Fibroblast of skin of back (primary cell): ENCODE measurements around the gene KDM4C.

Source experiments
- DNase-seq: peaks from one replicate; pipeline ENCODE4 v3.0.0-alpha.2; 2013

The KDM4C gene

DNA sequence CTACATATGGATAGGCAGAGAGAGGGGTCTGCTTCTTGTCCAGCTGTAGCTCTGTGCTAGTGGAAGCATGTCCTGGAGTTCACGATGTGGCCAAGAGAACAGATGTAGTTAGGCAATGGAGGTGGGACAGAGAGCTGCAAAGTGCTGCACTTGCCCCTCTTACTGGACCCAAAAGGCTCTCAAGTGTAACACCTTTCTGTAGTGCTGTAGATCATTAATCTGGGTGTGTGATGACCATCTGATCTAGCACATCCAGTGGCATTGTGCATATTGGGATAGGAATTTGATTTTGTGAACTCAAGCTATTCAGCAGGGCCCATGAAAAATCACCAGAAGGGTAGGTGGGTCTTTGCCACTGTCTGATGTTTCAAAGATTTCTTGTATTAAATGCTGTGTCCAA, 151.4 kb downstream of the KDM4C start:
- no peak for DNase-seq

DNA sequence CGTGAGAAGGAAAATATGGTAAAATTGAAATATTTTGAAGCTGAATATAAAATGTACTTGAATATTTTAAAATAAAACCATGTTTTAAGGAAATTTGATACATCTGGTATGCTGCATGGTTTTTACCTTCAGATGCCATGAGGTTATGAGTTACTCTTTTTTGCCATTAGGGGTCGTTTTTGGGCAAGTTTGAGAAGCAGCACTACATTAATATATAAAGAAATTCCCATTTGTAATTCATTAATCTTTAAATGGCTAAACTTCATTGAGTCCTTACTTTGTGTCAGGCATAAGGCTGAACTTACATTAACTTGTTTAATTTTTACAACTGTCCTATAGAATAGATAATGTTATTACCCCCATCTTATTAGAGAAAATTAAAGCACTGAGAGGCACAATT, 152.3 kb downstream of the KDM4C start:
- DNase-seq: peak; percentile 17

DNA sequence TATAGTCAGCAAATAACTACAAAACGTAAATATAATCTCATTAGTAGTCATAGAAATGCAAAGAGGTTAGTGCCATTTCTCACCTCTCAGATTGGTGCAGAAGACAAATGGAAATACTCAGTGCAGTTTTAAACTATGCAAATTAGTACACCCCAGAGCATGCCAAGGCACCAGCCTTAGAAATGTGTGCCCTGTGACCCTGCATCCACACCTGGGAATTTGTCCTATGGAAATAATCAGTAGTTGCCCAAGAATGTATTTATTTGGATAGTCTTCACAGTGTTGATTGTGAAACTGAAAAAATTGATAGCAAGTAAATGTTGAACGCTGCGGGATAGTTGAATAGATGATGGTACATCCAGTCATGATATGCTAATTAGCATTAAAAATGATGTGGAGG, 152.7 kb downstream of the KDM4C start:
- no peak for DNase-seq

DNA sequence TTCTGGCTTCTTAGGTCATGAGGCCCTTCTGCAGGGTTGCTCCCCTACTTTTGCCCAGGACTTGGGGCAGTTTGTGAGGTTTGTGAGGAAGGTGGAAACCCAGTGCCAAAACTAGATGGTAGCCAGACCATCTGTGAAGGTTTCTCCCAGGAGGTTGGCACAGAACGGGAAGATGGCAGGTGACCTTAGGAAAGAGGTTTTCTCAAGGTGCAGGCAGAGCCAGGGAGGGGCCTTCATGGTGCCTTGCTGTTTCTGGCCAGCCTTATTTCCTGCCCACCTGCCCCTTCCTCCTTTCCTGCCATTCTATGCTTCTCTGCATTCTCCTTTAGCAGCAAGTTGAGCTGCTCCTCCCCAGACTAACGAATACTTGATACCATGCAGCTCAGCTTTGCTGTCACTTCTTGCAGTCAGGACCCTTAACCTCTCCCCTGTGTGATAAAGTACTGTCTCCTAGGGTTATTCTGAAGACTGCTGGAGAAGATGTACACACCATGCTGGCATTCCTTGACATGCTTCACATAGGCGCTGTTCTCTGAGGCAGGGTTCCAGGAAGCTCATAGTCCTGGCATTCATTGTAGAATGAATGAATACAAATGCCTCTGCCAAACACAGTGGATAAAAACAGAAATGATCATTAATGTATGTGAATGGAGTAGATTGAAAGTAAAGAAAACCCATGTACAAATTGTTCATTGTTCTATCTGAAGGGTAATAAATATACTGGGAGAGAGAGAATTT, 154.3 kb downstream of the KDM4C start:
- no peak for DNase-seq

DNA sequence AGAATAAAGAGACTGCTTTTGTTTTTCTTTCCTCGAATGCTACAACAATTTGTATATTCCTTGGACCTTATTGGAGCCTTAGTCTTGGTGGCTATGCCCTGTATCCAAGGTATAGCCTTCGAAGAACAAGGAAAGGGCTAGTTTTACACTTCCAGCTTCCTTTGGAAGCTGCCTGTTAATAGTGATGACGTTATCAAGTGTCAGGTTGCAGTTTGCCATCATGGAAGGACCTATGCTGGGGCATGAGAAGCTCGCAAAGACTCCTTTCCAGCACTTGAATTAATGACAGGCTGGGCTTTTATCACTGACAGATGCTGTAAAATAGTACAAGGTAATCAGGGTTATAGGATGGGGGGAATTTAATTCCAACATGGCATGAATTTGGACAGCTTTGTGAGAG, 157.9 kb downstream of the KDM4C start:
- no peak for DNase-seq

DNA sequence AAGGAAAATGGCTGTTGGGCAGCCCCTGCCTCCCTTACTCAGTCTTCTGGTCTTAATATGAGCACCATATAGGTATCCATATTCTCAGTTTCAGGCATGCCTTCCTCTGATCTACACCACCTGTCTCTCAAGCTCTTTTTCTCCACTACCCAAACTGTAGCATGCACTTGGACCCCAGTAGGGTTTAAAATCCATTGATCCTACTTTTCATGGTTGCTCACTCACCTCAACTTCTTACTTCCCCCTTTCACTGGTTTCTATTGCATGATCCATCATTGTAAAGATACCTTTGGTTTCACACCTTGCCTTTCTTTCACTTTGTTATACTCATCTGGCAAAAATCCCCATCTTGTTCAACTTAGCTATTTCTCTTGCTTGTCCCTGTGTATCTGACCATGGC, 159.4 kb downstream of the KDM4C start:
- DNase-seq: no peak

DNA sequence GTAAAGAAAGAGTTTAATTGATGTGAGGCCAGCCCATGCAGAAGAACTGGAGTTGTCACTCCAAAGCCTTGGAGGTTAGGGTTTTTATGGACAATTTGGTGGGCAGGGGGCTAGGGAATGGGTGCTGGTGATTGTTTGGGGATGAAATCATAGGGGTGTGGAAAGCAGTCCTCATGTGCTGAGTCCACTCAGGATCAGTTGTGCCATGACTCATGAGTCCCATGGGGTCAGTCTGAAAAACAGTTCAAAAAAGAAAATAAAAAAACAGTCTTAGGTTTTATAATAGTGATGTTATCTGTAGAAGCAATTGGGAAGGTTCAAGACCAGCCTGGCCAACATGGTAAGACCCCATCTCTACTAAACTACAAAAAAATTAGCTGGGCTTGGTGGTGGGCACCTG, 162.3 kb downstream of the KDM4C start:
- peak; percentile 46 for DNase-seq

DNA sequence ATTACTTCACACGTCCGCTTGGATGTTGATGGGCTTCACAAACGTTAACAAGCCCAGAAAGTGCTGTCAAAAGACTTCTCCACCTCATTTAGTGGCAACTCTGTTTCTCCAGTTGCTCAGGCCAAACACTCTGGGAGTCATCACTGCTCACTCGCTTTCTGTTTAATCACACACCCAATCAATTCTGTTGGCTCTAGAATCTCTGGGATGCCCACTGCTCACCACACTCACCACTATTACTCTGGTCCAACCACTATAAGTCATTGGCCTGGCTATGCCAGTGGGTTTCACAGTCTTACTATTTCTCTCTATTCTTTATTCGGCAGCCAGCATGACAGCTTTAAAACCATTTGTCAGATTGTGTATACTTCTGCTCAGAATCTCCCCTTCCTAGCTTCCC, 163.5 kb downstream of the KDM4C start:
- DNase-seq: no peak

DNA sequence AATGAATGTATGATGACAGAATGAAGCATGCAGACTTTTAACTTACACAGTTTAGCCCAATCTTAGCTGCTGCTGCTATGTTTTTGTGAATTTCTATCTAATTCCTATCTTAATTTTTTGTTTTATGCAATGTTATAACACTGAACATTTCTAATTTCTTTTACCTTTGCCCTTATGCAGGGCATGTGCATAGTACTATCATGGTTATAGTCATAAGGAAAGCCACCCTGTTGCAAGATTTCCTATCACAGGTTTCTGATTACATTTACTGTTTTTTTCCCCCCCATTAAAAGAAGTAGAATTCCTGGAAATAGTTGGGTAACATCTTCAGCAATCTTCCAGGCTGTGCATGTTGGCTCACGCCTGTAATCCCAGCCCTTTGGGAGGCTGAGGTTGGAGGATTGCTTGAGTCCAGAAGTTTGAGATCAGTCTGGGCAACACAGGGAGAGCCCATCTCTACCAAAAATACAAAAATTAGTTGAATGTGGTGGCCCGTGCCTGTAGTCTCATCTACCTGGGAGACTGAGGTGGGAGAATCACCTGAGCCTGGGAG, 164.4 kb downstream of the KDM4C start:
- DNase-seq: no peak

DNA sequence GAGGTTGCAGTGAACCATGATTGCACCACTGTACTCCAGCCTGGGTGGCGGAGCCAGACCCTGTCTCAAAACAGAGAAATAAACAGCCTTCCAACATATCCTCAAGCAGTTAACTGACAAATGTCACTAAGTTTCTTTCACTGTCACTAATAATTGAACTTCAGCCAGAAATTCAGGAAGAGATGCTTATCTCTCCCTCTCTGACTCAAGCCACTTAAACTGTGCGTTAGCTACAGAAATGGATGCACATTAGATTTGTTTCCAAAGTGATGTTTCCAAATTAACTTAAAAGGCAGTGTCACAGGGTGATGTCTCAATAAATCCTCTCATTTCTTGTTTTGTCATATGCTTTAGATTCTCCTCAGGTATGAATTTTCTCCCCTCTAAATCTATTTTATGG, 164.9 kb downstream of the KDM4C start:
- DNase-seq: no peak

DNA sequence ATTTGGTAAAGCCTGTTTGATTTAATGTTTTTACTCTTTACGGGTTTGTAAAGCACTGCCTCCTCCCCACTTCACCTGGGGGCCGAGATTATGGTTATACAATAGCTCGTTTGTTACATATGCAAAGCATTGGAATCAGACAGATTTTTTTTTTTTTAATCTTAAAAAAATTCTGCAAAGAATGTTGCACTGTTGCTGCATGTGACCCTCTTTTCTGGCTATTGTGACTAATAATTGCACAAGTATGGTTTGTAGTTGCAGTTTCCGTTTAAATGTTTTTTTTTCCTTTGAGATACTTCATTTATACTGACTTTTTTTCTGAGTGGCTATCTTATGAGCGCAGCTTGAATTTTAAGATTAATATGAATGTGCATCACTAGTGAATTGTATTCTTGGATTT, 165.3 kb downstream of the KDM4C start:
- DNase-seq: no peak

DNA sequence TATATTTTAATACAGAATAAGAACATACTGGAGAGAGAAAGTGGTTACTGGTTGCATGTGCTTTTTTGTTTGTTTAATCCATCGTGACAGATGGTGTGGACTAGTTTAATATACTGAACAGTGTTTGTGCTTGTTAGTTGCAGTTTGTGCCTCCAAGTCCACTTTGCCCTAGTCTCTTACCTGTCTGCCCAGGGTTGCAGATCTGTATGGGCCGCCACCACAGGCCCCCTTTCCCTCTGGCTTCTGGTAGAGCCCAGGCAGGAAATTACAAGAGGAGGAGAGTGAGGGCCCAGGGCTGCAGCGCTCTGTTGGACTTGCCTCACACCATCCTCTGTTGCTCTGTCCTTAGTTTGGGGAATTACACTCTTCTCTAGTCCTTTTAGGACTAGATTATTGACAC, 166.4 kb downstream of the KDM4C start:
- no peak for DNase-seq

DNA sequence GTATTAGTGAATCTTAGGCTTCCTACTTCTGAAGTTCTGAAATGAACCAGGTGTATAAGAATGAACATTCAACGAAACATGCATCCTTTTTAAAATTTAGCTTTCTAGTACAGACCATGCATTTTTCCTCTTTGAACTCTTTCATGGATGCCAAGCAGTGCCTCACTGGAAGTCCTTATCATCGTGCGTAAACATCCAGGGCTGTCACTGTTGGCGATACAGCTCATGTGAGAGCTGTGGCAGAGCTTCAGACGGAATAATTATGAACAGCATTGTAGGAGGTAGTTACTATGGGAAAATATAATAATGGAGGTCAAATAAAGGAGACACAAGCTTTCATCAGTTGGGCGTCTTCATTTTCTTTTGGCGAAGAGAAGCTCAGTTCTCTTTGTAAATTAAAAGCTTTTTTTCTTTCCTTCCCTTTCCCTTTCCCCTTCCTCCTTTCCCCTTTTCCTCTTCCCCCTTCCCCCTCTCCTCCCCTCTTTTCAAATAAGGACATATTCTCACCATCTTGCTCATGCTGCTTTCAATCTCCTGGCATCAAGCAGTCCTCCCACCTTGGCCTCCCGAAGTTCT, 167.3 kb downstream of the KDM4C start:
- no peak for DNase-seq

DNA sequence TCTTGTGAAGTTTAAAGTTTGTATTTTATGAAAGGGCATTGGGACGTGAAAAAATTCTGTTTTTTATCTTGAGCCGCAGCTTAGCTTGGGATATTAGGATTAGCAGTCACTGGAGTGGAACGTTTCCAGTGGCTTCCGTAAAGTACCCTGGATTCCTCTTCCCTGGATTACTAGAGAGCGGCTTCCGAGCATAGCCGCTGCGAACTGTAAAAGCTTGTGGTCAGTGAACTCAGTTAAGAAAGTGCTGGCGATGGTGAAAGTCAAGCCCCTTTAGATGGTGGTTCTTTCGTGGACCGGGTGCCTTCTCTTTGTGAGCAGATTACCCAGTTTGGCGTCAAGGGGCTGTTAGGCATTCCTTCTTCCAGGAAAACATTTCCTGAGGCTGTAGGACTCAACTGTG, 168.1 kb downstream of the KDM4C start:
- no peak for DNase-seq

DNA sequence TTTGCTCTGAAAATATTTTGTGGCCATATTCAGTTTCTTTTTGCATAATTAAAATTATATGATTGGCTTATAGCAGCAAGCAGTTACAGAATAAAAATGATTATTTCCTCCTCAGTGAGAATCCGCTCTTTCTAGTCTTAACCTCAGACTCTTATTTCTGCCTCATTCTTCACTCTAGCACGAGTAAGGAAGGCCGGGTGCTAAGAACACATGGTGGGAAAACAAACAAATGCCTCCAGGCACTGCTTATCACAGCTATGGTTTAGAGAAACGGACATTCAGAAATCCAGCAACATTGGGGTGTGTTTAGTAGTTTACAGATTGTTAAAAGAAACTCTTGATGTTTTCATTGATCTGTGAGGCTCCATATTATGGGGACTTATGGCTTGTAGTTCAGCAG, 168.7 kb downstream of the KDM4C start:
- no peak for DNase-seq

DNA sequence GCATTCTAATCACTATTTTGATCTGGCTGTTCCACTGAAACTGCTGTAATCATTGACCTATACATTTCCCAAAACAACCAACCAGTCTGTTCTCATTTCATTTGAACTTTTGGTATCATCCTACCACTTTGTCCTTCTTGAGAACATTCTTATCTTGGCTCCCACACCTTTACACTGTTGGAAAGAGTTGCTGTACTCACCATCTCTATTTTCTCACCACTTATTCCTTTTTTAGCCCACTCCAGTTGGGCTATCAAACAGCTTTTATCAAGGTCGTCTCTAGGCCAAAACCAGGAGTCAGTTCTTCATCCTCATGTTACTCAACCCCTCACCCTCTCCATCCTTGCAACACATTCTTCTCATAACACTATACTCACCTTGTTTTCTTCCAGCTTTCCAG, 170.1 kb downstream of the KDM4C start:
- DNase-seq: no peak

DNA sequence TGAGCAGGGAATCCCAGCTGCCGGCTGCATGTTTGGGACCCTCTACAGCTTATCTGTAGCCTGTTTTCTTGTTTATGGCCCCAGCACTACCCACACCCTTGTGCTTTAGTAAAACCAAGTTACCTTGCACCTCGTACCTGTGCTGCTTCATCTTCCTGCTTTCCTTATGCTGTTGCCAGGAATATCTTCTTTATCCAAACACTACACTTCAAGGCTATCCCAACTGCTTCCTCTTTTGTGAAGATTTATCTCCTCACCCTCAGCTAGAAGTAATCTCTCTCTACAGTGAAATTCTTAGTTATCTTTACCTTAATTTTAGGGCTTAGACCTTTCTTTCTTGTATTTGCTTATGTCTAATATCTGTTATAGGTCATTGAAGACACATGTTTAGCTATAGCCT, 171.1 kb downstream of the KDM4C start:
- no peak for DNase-seq

DNA sequence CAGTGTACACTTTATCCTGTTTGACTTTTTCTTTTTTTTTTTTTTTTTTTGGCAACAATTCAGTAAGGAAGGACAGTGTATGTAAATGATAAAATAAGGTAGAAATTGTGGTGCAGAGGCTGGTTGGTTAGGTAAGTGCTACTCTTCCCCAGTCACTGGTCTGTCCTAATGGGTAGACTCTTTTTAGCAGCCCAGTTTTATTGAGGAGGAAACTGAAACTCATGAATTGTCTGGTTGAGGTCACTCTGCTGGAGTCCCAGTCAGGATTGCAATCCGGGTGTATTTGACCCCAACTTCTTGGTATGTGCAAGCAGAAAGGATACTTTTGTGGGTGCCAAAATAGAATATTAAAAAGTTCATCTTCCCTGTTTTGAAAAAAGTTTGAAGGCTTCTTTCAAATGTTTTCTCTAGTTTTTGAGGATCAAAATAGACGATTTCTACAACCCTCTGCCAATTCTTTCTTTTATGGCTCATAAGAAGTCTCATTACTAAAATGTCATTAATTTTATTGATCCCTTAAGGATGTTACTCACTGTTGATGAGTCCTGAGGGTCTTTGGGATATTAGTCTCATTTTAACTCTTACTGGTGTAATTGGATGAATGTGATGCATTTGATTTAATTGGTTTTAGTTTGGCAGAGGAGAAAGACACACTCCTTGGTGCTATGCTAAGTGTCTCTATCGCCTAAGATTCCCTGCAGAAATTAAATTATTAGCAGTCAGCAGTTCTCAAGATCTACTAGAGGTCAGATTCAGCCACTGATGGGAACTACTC, 171.9 kb downstream of the KDM4C start:
- no peak for DNase-seq

DNA sequence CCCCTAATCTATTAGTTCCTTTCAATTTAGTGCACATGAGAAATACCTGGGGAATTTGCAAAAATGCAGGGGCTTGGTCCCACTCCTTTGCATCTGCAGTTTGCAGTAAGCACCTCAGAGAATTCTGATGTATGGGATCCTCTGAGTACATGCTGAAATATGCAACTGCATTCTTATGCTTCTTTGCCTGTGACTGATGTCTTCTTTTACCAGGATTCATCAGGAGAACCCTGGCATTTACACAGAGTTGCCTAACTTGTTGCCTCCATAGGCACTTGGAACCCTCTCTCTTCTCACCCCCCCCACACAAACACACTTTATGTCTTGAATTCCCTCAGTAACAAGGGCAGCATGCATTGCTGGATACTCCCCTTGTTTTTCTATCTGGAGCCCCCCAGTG, 173.1 kb downstream of the KDM4C start:
- peak; percentile 85 for DNase-seq

DNA sequence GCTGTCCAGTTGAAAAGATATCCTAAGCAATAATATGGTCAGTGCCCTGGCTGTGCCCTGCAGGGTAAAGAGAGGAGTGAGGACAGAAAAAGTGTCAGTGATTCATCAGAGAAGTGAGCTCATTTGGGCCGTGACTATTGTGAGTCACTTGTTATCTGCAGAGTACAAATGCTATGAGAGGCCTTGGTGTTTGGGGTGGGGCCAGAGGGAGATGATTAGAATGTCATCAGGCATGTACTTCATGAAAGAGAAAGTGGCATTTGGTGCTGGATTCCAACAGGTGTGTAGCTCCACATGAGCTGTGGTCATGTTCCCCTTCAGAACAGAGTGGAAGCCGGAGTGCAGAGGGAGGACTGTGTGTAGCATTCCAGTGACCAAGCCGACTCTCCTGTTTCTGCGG, 174.1 kb downstream of the KDM4C start:
- DNase-seq: peak; percentile 93

DNA sequence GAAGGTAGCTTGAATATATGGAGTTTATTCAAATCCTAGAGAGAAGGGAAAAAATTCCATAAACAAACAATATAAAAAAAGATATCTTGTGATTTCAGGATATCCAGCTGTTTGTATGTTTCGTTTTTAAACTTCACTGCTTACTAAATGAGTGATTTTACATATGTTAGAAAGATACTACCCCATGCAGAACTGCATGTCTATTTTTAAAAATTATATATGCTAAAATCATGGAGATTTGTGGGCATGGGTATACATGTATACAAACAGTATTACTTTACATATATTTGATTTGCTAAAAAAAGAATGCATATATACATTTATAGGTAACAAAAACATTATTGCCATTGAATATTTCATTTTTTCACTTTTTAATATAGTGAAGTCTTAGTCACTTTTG, 178.3 kb downstream of the KDM4C start:
- no peak for DNase-seq

DNA sequence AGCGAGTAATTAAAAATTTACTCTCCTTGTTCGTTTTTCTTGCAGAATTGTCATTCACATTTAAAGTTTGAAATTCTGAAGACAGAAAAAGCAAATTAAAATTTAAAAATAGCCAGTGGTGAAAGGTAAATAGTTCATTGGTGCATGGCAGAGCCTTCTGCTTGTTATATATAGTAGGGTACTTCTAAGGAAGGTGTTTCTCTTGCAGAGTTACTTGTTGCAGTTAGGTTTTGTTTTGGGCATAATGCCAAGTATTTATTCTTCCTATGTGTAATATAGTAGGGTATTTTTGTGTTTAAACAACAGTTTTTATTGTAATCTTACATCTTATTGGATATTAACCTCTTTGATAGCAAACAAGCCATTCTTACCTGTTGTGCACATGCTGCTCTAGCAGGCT, 179.4 kb downstream of the KDM4C start:
- no peak for DNase-seq

DNA sequence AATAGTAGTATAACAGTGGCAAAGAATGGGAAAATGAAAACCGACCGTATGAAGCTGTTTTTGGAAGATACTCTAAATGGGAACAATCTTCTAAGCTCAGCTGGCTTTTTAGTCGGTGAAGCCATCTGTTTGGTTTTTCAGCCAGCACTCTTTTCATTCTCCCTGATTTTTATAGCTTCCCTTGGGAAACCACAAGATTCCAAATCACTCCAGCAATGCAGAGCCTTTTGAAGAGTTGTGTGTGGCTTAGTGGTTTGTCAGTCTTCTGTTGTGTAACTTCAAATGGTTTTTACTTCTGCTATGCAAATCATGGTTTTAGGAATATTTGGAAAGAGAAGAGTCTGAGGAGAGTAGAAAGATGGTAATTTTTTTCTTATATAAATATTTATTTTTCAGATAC, 180.7 kb downstream of the KDM4C start:
- DNase-seq: peak; percentile 97

DNA sequence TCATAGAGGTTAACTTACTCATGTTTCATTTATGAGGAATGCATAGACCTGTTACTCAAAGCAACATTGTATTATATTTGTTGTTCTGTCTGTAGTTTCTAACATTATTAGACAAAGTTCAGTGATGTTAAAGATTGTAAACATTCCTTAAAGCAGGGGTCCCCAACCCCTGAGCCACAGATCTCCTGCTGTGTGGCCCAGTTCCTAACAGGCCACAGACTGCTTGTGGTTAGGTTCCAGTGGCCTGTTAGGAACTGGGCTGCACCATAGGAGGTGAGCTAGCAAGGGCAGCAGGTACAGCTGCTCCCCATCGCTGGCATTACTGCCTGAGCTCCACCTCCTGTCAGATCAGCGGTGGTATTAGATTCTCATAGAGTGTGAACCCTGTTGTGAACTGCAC, 181.1 kb downstream of the KDM4C start:
- DNase-seq: no peak
